Fibroblast of skin of right biceps (primary cell): ENCODE results near the gene ZNF543.
"Not testable (repeated sequence)": the region's sequence is repeated elsewhere in the genome, so short reads cannot be mapped to it uniquely, and the experiment has no call there.

Experiments
- DNase-seq: peaks from one replicate; pipeline ENCODE4 v3.0.0-alpha.2; 2013

Gene ZNF543

DNA sequence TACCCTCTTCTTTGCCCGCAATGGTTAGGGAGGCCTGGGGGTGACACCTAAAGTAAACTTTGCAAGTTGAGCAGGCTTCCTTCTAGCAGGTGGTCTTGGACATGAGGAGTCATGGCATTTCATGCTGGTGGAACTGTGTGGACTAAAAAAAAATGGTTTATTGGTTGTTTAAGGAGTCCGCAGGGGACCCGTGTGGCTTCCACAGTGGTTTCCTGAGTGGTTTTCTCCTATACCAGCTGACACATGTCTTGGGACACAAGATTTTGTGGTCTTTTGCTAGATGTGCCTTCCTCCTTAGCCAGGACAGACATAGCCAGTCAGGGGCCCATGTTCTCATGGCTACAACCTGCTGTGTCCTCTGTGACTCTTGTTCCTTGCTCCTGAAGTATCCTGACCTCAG, 1.5 kb downstream of the ZNF543 start:
- no peak for DNase-seq

DNA sequence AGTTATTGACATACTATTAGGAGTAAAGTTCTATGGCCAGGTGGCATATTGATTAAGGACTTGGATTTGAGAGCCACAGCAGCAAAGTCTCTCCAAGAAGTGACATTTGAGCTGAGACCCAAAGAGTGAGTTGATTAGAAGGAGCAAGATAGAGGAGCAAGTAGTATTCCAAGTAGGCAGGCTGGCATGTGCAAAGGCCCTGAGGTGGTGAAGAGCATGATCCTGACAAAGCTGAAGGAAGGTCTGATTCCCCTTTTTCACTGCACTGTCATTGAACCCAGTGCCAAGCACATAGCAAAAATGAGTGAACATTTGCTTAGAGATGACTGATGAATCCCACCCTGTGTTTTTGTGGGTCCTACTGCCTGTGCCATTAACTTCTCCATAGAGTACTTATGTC, 4.7 kb downstream of the ZNF543 start:
- no peak for DNase-seq

DNA sequence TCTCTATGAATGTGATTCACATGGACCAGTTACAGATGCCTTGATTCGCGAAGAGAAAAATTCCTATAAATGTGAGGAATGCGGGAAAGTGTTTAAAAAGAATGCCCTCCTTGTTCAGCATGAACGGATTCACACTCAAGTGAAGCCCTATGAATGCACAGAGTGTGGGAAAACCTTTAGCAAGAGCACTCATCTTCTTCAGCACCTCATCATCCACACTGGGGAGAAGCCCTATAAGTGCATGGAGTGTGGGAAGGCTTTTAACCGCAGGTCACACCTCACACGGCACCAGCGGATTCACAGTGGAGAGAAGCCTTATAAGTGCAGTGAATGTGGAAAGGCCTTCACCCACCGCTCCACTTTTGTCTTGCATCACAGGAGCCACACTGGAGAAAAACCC, 7.7 kb downstream of the ZNF543 start:
- no peak for DNase-seq

DNA sequence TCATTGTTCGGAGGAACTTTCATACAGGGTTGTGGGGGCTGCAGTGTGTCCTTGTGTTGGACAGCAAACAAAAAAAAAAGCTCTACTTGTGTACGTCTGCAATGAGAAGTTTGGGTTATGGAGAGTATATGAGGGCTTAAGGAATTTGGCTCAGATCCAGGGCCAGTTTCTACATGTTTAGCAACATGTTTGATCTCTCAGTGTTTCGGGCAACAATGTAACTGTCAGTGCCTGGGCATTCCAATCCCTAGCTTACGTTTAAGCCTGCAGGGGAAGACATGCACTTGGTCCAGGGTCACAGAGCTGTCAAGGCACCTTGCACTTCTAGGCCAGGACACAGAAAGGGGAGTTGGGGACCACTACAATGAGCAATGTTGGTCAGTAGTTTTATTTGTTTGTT, 13.9 kb downstream of the ZNF543 start:
- no peak for DNase-seq

DNA sequence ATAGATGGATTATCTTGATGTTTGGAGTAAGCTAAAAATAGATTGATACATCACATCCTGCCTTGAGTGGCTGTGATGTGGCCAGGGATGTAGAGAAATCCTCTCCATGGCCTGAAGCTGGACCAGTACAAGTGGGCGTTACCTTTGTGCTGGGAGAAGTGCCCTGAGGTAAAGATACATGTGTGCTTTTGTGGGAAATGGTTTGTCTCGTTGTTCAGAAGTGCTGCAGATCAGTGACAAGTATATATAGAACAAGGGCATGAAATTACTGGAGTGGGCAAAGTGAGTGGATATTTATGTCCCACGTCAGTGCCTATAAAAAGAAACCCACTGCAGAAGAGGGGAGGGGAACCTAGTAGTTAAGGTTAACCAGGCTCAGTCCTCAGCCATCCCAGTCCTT, 18.6 kb downstream of the ZNF543 start:
- DNase-seq, result no peak

DNA sequence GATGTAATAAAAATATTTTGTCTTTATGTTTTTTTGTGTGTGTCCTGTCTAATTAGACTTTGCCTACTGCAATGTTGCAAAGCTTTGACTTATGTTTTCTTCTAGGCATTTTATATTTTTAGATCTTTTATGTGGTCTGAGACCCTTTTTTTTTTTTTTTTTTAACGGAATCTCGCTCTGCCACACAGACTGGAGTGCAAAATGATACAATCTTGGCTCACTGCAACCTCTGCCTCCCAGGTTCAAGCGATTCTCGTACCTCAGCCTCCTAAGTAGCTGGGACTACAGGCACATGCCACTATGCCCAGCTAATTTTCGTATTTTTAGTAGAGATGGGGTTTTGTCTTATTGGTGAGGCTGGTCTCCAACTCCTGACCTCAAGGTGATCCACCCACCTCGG, 22.3 kb downstream of the ZNF543 start:
- DNase-seq, result no peak

DNA sequence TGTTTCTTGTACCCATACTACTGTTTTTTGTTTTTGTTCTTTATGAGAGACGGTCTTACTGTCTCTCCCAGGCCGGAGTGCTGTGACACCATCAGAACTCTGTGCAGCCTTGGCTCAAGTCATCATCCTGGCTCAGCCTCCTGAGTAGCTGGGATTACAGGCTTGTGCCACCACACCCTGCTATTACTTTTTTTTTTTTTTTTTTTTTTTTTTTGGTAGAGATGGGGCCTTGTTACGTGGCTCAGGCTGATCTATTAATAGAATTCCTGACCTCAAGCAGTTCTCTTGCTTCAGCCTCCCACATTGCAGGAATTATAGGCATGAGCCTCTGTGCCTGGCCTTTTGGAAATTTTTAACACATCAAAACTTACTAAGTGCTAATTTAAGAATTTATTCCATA, 27.9 kb downstream of the ZNF543 start:
- peak; percentile 19 for DNase-seq

DNA sequence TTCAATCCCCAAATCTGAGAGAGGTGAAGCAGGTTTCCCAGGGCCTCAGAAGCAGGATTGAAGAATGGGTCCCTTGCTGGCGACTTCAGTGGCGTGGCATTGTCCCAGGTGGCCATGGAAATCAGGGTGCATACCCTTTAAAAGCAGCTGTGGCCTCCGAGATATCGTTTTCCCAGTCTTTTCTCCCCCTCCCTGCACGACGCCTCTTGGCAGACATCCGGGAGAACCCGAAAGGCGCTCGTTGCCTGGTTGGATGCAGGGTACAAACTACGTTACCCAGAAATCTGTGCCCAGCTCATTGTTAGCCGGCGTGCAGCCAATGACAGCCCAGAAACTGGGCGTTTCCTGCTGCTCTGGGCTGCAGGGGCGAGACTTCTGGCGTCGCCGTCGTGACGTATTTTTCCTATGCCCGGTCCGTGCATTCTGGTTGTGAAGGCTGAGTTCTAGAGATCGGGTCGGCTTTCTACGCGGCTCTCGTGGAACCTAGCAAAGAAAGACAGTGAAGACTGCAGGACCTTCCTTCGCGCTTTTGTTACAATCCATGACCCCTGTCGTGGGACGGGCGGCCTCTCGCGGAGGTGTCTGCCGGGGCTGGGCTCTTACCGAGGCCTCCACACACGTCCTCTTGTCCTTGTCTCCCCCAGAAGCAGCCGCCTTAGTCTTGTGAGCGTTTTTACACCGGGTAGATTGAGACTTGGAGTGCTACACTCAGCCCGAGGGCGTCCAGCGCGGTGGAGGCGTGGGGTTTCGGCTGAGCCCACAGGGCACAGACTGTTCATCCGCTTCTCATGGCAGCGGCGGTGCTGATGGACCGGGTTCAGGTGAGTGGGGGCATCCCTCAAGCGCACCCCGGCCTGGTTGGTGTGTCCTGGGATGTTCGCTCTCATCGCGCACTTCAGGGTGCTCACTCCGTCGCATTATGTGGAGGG, 30.9 kb downstream of the ZNF543 start, which contains the start of gene ZNF304:
ZNF304 (plus strand) TSS at position 395 of the 929 bp plus-strand sequence; CDS start at position 789, 394 bp downstream.
- DNase-seq, result peak; percentile 97

DNA sequence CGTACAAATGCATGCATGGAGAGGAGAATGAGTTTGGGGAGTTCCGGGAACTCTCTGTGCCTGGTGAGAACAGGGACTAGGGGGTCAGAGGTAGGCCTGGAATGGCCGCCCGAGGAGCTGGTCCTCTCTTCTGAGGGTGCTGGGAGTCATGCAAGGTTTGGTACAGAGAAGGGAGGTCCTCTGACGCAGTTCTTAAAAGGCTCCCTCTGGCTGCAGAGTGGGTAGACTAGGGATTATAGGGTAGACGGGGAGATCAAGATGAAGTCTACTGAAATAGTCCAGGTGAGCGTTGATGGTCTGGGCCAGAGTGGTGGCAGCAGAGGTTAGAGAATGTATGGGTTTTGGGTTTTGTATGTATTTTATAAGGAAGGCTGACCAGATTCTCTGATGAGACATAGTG, 31.6 kb downstream of the ZNF543 start:
- DNase-seq, result no peak

DNA sequence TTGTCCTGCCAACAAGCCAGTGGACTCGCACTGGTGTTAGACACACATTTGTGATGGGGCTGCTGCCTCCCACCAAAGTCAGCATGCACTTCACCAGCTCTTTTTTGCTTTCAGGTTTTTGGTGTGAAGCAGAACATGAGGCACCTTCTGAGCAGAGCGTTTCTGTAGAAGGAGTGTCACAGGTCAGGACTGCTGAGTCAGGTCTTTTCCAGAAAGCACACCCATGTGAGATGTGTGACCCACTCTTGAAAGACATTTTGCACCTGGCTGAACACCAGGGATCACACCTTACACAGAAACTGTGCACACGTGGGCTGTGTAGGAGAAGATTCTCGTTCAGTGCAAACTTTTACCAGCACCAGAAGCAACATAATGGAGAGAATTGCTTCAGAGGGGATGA, 35.6 kb downstream of the ZNF543 start:
- DNase-seq, result no peak

DNA sequence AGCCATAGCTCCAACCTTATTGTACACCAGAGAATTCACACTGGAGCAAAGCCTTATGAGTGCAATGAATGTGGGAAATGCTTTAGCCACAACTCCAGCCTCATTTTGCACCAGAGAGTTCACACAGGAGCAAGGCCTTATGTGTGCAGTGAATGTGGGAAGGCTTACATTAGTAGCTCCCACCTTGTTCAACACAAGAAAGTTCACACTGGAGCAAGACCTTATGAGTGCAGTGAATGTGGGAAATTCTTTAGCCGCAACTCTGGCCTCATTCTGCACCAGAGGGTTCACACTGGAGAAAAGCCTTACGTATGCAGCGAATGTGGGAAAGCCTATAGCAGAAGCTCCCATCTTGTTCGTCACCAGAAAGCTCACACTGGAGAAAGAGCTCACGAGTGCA, 37.1 kb downstream of the ZNF543 start:
- DNase-seq, result no peak

DNA sequence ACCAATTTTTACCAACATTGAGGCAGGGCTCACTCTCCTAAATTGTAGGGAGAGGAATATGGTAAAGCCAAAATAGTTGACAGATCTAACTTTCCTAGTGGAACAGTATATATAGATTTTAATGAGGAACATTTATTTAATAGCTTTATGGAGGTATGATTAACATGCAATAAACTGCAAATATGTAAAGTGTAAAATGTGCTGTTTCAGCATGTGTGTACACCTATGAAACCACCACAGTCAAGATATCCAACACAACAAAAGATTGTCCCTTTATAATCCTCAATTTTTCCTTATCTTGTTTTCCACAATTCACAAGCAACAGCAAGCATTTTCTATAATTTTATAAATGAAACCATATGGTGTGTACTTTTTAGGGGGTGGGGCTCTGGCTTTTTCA, 39.0 kb downstream of the ZNF543 start:
- no peak for DNase-seq

DNA sequence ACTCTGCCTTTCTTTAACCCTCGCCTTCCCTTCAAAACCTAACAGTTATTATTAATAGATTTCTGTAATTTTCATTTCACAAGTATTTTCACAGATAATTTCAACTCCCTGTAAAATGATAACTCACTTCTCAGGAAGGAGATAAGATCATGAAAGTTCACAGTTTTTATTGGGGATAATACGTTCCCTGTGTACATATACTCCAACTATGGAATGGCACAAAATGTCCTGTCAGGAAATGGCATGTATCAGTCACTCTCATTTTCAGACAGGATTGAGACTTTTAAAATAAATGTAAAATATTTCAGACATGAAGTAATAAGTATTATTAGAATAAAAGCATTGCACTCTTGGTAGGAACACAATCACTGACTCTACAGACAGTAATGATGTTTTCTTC, 42.1 kb downstream of the ZNF543 start:
- DNase-seq, result no peak

DNA sequence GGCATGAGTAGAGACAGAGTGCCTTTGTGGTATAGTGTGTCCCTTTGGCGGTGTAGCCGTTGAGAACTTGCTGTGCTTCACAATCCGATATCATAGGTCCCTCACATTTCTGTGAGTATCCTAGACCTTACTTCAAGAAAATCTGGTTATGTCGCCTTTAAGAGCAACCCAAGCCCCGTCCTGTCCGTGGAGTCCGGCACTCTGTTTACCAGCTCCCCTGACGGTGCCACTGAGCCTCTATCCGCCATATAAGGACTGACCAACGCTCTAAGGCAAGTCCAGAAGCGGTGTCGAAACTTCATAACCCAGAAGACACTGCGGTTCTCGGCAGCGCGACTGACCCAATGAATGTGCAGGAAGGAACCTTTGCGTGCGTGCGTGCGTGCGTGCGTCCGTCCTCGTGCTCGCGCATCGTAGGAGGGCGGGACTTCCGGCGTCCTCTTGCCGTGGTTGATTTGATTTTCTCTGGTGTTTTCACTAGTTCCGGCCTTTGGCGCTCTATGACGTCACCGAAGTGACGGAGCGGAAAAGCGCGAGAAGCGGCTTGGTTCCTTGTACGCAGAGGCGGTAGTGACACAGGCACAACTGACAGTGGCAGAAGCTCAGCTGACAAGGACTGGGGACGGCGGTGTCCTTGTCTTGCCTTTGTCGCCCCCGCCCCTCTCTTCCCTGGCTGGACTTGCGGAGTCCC, 42.9 kb downstream of the ZNF543 start, which contains the start of the genes TRAPPC2B and ZNF547:
TRAPPC2B (plus strand) TSS at position 555 of the 691 bp plus-strand sequence. CDS start 1,283 bp downstream, outside the sequence.
ZNF547 (plus strand) TSS at position 555 of the 691 bp plus-strand sequence. CDS start 5,005 bp downstream, outside the sequence.
- peak; percentile 100 for DNase-seq

DNA sequence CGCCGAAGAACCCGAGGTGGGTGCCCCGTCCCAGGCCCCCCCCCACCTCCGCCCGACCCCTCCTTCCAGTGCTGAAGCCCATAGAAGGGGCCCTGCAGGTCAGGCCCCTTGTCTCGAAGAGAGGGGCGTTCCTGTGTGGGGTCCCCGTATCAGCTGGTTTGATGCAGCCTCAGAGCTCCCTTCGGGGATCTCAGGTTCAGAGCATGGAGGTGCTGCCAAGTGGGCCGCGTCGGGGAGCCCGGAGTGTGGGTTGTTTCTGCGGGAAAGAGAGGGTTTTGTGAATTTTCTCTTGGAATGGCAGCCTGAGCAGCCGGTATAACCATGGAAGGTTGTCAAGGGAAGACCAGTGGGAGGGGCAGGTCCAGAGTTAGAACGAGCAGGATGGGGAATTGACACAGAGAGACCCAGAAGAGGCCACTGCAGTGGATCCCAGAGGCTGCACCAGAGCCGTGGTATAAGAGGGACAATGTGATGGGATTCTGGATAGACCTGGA, 43.5 kb downstream of the ZNF543 start:
- peak; percentile 12 for DNase-seq

DNA sequence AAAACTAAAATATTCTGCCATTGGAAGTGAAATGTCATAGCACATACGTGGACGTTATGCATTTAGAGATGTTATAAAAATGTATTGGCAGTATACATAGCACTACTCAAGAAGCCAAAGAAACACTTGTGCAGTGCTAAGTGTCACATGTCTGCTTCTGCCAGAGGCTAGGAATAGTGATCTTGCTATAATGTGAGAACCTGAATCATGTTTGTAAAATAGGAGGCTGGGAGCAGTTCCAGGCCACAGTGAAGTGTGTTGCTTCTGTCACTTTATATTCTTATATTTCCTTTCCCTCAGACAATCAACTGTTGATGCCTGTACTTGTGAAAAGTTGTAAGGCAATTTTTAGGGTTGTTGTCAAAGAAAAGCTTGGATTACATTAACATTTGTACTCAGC, 46.5 kb downstream of the ZNF543 start:
- no peak for DNase-seq

DNA sequence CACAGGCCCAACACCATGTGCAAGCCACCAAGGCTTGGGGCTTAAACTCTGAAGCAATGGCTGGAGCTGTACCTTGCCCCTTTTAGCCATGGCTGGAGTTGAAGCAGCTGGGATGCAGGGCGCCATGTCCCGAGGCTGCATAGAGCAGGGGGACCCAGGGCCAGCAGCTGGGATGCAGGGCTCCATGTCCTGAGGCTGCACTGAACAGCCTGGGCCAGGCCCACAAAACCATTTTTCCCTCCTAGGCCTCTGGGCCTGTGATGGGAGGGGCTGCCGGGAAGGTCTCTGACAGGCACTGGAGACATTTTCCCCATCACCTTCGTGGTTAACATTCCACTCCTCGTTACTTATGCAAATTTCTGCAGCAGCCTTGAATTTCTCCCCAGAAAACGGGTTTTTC, 53.9 kb downstream of the ZNF543 start:
- DNase-seq, result no peak

DNA sequence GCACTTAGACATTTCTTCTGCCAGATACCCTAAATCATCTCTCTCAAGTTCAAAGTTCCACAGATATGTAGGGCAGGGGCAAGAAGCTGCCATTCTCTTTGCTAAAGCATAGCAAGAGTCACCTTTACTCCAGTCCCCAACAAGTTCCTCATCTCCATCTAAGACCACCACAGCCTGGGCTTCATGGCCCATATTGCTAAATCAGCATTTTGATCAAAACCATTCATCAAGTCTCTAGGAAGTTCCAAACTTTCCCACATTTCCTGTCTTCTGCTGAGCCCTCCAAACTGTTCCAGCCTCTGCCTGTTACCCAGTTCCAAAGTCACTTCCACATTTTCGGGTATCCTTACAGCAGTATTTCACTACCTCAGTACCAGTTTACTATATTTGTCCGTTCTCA, 54.4 kb downstream of the ZNF543 start:
- not testable (repeated sequence) for DNase-seq

DNA sequence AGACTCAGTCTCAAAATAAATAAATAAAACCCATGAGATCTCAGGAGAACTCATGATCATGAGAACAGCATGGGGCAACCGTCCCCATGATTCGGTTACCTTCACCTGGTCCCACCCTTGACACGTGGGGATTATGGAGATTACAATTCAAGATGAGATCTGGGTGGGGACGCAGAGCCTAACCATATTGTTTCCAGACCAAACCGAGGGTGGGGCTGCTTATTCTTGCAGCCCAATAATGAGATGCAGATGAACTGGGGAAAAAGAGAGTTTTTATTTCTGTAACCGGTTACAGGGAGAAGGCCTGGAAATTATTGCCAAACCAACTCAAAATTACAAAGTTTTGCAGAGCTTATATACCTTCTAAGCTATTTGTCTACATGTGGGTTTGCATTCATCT, 55.9 kb downstream of the ZNF543 start:
- DNase-seq, result no peak

DNA sequence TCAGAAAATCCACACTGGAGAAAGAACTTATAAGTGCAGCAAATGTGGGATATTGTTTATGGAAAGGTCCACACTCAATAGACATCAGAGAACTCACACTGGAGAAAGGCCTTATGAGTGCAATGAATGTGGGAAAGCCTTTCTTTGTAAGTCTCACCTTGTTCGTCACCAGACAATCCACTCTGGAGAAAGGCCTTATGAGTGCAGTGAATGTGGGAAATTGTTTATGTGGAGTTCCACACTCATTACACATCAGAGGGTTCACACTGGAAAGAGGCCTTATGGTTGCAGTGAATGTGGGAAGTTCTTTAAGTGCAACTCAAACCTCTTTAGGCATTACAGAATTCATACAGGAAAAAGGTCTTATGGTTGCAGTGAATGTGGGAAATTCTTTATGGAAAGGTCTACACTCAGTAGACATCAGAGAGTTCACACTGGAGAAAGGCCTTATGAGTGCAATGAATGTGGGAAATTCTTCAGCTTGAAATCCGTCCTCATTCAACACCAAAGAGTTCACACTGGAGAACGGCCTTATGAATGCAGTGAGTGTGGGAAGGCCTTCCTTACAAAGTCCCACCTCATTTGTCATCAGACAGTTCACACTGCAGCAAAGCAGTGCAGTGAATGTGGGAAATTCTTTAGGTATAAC, 57.4 kb downstream of the ZNF543 start:
- DNase-seq, result no peak
